K562 (cell line): ENCODE results near the gene HSD11B2. TPM values are rescaled to one million over a fixed set of nuclear protein-coding genes. Genes with fewer than 3 reads are reported as not detected.
A peak's percentile ranks its signal among the peaks of the same experiment; 100 is the strongest.

Source experiments
- ARID1B ChIP-seq: fragments of 450-650 bp; IDR thresholded peaks from 2 replicates; pipeline ENCODE4 v1.6.1; 2016; ENCODE audit warnings: antibody characterized with exemption, mild to moderate bottlenecking, inconsistent platforms
- CBX8 ChIP-seq: fragments of 200-600 bp; sonication (generic); IDR thresholded peaks from 2 replicates; pipeline ENCODE4 v1.6.1; 2012; ENCODE audit warnings: borderline replicate concordance, mixed run types, low read depth, mild to moderate bottlenecking, moderate library complexity, mixed read lengths, low read length, control low read depth, inconsistent platforms; ENCODE audit not compliant: poor library complexity, severe bottlenecking; ENCODE audit errors: extremely low read depth
- CHD4 ChIP-seq: fragments of 200-600 bp; sonication (generic); IDR thresholded peaks from 3 replicates; pipeline ENCODE4 v1.6.1; 2012; ENCODE audit warnings: low read depth, mild to moderate bottlenecking, mixed read lengths, low read length, inconsistent platforms; ENCODE audit not compliant: insufficient read depth, insufficient replicate concordance, poor library complexity, severe bottlenecking
- COPS2 ChIP-seq: fragments of 450-650 bp; conservative IDR thresholded peaks from 2 replicates; pipeline ENCODE4 v1.6.1; 2016; ENCODE audit warnings: mild to moderate bottlenecking, moderate library complexity
- FOSL1 ChIP-seq: fragments of 200-800 bp; sonication (Bioruptor generic); conservative IDR thresholded peaks from 2 replicates; pipeline ENCODE4 v1.6.1; 2016; ENCODE audit warnings: missing genetic modification characterization, missing compliant biosample characterization
- FOXK1 ChIP-seq: sonication (generic); formaldehyde crosslinking; IDR thresholded peaks from 2 replicates; pipeline ENCODE4 v1.8.0; 2022; ENCODE audit warnings: missing genetic modification reagents, mild to moderate bottlenecking, borderline replicate concordance
- MCM2 ChIP-seq: fragments of 450-650 bp; IDR thresholded peaks from 2 replicates; pipeline ENCODE4 v1.6.1; 2017; ENCODE audit warnings: low read depth, mild to moderate bottlenecking
- MCM7 ChIP-seq, 2 experiments: fragments of 450-650 bp; IDR thresholded peaks; 2 replicates each; pipeline ENCODE4 v1.6.1; 2016 to 2018
- MEIS2 ChIP-seq: fragments of 450-650 bp; IDR thresholded peaks from 2 replicates; pipeline ENCODE4 v1.6.1; 2014; ENCODE audit warnings: mild to moderate bottlenecking; ENCODE audit not compliant: partially characterized antibody
- PCBP1 ChIP-seq: fragments of 200-400 bp; formaldehyde crosslinking; IDR thresholded peaks from 2 replicates; pipeline ENCODE4 v1.6.1; 2018; ENCODE audit warnings: mild to moderate bottlenecking, low read depth, low read length; ENCODE audit not compliant: poor library complexity, severe bottlenecking
- SMARCA4 ChIP-seq: fragments of 450-650 bp; IDR thresholded peaks from 2 replicates; pipeline ENCODE4 v1.6.1; 2016
- SRSF1 ChIP-seq: fragments of 200-400 bp; formaldehyde crosslinking; IDR thresholded peaks from 2 replicates; pipeline ENCODE4 v1.6.1; 2017; ENCODE audit warnings: mild to moderate bottlenecking, low read depth, low read length, moderate library complexity
- SRSF9 ChIP-seq: fragments of 200-400 bp; formaldehyde crosslinking; IDR thresholded peaks from 2 replicates; pipeline ENCODE4 v1.6.1; 2017; ENCODE audit warnings: low read depth, low read length, borderline replicate concordance
- ZNF165 ChIP-seq: fragments of 250-450 bp; sonication (Bioruptor Pico); IDR thresholded peaks from 2 replicates; pipeline ENCODE4 v1.4.0; 2020; ENCODE audit warnings: borderline replicate concordance
- ZNF239 ChIP-seq: fragments of 250-450 bp; sonication (Bioruptor Pico); IDR thresholded peaks from 2 replicates; pipeline ENCODE4 v1.4.0; 2020; ENCODE audit warnings: mild to moderate bottlenecking
- polyA plus RNA-seq, 8 experiments: library from polyadenylated mRNA; depleted of rRNA in 4 of 8; stranded (reverse) in 5 of 8; unstranded in 3 of 8; fragments of >200 nt; fragmentation: Nextera tagmentation in 2 of 8; fragmentation: Illumina TruSeq in 1 of 8; extraction: Ambion mirVana in 2 of 8; extraction: Trizol in 1 of 8; gene quantifications; 2 replicates each; pipeline versions ENCODE4 v1.2.1 to v1.2.3, GENCODE V29; 2011 to 2014; ENCODE audit warnings: inconsistent platforms in 1 of 8, missing spikeins in 1 of 8
- total RNA-seq, 7 experiments: library from RNA; depleted of rRNA in 6 of 7; stranded (reverse); fragments of >200 nt in 6 of 7; fragmentation: Illumina TruSeq in 2 of 7; extraction: Trizol in 2 of 7; gene quantifications; 2 replicates each; pipeline versions ENCODE4 v1.2.1 to v1.2.3, GENCODE V29; 2011 to 2021; ENCODE audit warnings: low replicate concordance in 1 of 7
- TF ChIP-seq, protein P1 (sequence below): fragments of 150-350 bp; conservative IDR thresholded peaks from 2 replicates; pipeline ENCODE4 v1.6.1; 2014; ENCODE audit warnings: low read length
- TF ChIP-seq, protein P2 (sequence below): fragments of 250-450 bp; sonication (Bioruptor Pico); IDR thresholded peaks from 2 replicates; pipeline ENCODE4 v1.8.0; 2022; ENCODE audit warnings: inconsistent platforms, mild to moderate bottlenecking, moderate library complexity, borderline replicate concordance
- TF ChIP-seq, protein P3 (sequence below): IDR thresholded peaks from 2 replicates; pipeline ENCODE4 v1.6.1; 2011; ENCODE audit not compliant: insufficient read length; ENCODE audit errors: extremely low read depth
- TF ChIP-seq, protein P4 (sequence below), 2 experiments: IDR thresholded peaks; 2 replicates each; pipeline ENCODE4 v1.6.1; 2011; ENCODE audit warnings: borderline replicate concordance in 1 of 2, control low read depth in 1 of 2, low read depth in 1 of 2, low read length in 1 of 2, mild to moderate bottlenecking in 1 of 2, mixed read lengths in 1 of 2, moderate library complexity in 1 of 2; ENCODE audit not compliant: insufficient read depth in 1 of 2, insufficient read length in 1 of 2, poor library complexity in 1 of 2, severe bottlenecking in 1 of 2; ENCODE audit errors: extremely low read depth in 1 of 2
- TF ChIP-seq, protein P5 (sequence below): sonication (generic); formaldehyde crosslinking; IDR thresholded peaks from 2 replicates; pipeline ENCODE4 v1.8.0; 2022; ENCODE audit warnings: missing genetic modification reagents, mild to moderate bottlenecking, moderate library complexity, borderline replicate concordance

HSD11B2 gene
- total and polyA plus RNA-seq, 9 of the 15 experiments (the other 6 are each of a cell fraction or from before 2014, with no cell fraction given) = 0.08 to 2.0 (median 0.79) TPM

DNA sequence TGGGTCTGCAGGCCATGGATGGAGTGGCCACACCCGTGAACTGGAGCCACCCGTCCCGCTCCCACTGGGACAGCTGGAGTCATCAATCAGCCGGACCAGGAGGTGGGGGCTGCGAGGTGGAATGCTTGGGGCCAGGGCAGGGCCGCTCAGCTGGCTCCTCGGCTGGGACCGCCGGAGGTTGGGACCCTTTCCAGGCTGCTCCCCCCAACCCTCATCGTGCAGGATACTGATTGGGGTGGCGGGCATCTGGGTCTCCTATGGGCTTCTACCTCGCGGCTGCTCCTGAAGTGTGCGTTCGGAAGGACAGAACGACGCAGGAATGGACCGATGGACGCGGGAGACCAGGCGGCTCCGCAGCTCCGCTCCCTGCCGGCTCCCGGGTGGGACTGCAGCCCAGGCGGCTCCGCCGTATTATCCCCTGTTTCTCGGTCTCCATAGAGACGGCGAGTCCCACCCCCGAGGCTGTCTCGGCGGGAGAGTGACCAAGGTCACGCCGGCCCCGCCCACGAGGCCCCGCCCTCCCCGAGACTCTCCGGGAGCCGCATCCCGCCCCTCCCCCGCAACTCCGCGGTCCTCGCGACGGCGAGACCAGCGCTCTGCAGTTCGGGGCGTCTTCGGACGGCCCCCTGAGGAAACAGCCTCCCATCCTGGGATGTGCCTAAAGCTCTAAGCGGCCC is 37.7 kb upstream of the HSD11B2 start, which contains the start of gene TPPP3 (continued):
- TF ChIP-seq MEIS2 = peak; percentile 65
- no peak for TF ChIP-seq SRSF1
- TF ChIP-seq ZNF165 = no peak
- TF ChIP-seq, protein P1, sequence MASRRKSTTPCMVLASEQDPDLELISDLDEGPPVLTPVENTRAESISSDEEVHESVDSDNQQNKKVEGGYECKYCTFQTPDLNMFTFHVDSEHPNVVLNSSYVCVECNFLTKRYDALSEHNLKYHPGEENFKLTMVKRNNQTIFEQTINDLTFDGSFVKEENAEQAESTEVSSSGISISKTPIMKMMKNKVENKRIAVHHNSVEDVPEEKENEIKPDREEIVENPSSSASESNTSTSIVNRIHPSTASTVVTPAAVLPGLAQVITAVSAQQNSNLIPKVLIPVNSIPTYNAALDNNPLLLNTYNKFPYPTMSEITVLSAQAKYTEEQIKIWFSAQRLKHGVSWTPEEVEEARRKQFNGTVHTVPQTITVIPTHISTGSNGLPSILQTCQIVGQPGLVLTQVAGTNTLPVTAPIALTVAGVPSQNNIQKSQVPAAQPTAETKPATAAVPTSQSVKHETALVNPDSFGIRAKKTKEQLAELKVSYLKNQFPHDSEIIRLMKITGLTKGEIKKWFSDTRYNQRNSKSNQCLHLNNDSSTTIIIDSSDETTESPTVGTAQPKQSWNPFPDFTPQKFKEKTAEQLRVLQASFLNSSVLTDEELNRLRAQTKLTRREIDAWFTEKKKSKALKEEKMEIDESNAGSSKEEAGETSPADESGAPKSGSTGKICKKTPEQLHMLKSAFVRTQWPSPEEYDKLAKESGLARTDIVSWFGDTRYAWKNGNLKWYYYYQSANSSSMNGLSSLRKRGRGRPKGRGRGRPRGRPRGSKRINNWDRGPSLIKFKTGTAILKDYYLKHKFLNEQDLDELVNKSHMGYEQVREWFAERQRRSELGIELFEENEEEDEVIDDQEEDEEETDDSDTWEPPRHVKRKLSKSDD = no peak
- TF ChIP-seq ZNF239 (CRISPR knock-in tag) = no peak
- TF ChIP-seq, protein P2, sequence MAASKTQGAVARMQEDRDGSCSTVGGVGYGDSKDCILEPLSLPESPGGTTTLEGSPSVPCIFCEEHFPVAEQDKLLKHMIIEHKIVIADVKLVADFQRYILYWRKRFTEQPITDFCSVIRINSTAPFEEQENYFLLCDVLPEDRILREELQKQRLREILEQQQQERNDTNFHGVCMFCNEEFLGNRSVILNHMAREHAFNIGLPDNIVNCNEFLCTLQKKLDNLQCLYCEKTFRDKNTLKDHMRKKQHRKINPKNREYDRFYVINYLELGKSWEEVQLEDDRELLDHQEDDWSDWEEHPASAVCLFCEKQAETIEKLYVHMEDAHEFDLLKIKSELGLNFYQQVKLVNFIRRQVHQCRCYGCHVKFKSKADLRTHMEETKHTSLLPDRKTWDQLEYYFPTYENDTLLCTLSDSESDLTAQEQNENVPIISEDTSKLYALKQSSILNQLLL (CRISPR knock-in tag) = no peak
- TF ChIP-seq CHD4 = no peak
- TF ChIP-seq ARID1B = no peak
- 0 out of 2 replicates have a peak, but pooled peaks have one; percentile 11 for TF ChIP-seq FOXK1
- peak; percentile 50 for TF ChIP-seq PCBP1
- no peak for TF ChIP-seq SRSF9
- TF ChIP-seq, protein P3, sequence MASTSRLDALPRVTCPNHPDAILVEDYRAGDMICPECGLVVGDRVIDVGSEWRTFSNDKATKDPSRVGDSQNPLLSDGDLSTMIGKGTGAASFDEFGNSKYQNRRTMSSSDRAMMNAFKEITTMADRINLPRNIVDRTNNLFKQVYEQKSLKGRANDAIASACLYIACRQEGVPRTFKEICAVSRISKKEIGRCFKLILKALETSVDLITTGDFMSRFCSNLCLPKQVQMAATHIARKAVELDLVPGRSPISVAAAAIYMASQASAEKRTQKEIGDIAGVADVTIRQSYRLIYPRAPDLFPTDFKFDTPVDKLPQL = no peak
- TF ChIP-seq FOSL1 (tag) = no peak
- no peak for TF ChIP-seq MCM7 (IDR thresholded peaks at IDR 0.05)
- TF ChIP-seq, protein P4, sequence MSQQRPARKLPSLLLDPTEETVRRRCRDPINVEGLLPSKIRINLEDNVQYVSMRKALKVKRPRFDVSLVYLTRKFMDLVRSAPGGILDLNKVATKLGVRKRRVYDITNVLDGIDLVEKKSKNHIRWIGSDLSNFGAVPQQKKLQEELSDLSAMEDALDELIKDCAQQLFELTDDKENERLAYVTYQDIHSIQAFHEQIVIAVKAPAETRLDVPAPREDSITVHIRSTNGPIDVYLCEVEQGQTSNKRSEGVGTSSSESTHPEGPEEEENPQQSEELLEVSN (IDR thresholded peaks at IDR 0.05; ENCODE audit: borderline replicate concordance in 1 of 2, extremely low read depth in 1 of 2, insufficient read depth in 1 of 2, insufficient read length in 1 of 2, low read depth in 1 of 2, low read length in 1 of 2, poor library complexity in 1 of 2, severe bottlenecking in 1 of 2) = peak in 1 of 2 experiments; percentile 69
- TF ChIP-seq CBX8 = no peak
- no peak for TF ChIP-seq MCM2
- TF ChIP-seq COPS2 = no peak
- TF ChIP-seq, protein P5, sequence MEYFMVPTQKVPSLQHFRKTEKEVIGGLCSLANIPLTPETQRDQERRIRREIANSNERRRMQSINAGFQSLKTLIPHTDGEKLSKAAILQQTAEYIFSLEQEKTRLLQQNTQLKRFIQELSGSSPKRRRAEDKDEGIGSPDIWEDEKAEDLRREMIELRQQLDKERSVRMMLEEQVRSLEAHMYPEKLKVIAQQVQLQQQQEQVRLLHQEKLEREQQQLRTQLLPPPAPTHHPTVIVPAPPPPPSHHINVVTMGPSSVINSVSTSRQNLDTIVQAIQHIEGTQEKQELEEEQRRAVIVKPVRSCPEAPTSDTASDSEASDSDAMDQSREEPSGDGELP = peak; percentile 63; the same call in 1 of the 2 replicates
- TF ChIP-seq SMARCA4 = no peak
